HG02610 (cell line): ENCODE results near the gene EI24.

ENCODE experiments used
- ATAC-seq: cut with Tn5 transposase; IDR thresholded peaks from one replicate; pipeline ENCODE4 v1.9.1; 2021; ENCODE audit warnings: mild to moderate bottlenecking, moderate library complexity; ENCODE audit not compliant: unreplicated experiment

Gene EI24

DNA sequence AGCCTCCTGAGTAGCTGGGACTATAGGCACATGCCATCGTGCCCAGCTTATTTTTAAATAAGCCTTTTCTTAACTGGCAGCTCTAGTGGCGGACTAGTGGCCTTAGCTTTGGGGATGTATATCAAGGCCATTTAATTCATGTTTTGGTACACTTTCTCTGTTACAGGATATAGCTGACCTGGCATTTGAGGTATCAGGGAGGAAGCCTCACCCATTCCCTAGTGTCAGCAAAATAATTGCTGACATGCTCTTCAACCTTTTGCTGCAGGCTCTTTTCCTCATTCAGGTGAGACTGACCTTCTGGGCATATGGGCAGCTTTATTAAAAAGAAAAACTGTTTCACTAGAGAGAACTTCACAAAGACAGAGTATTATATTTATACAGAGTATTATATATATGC, 9.5 kb downstream of the EI24 start:
- no peak for ATAC-seq

DNA sequence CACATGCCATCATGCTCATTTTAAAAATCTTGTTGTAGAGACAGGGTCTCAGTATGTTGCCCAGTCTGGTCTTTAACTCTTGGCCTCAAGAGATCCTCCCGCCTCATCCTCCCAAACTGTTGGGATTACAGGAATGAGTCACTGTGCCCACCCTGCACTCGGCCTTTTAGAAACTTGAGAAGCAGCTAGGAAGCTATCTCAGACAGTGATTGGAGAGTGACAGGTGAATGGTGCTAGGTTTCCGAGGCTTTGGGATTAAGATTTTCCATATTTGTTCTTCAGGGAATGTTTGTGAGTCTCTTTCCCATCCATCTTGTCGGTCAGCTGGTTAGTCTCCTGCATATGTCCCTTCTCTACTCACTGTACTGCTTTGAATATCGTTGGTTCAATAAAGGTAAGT, 10.5 kb downstream of the EI24 start:
- ATAC-seq, result no peak

DNA sequence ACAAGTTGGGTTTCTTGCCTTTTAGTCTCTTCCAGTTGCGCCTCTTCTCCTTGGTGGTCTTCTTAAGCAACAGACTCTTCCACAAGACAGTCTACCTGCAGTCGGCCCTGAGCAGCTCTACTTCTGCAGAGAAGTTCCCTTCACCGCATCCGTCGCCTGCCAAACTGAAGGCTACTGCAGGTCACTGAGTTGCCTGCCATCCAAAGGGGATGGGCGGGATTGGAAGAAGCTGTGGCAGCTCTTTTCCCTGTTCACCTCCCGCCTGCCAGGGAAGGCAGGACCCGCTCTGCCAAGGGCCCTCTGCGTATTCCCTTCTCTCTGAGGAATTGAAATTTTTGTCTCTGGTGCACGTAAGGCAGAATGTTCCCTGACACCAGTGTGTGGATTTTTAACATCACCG, 14.2 kb downstream of the EI24 start:
- ATAC-seq, result no peak

DNA sequence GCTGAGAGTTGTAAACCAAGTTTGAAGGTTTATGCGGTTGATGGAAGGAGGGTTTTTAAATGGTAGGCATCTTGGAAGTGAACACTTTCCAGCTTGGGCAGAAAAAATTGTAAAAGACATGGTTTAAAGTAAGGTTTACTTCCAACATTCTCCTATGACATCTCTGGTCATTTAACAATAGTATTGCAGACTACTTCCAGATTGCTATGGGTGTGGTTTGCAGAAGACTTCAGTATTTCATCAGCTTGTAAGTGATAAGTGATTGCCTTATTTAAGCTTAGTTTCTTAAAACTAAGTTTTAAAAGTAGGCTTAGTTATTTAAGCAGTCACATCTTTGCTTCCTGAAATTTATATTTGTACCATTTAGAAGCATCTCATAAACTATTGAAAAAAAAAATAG, 16.2 kb downstream of the EI24 start:
- ATAC-seq, result no peak

DNA sequence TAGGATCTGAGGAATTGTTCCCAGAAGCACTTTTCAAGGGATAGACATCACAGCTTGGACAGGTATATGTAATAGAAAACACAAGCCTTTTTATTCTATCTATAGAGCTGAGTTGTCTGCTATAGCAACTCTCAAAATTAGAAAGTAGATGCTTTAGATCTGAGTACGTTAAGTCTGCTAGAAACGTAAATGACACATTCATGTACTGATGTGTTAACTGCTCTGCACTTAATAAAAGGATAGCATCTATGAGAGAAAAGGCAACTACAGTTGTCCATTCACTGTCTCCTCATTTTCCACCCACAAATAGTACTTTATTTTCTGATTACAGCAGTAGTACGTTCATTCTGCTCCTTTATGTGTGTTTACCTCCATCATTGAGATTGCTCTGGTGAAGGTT, 17.3 kb downstream of the EI24 start:
- ATAC-seq, result no peak

DNA sequence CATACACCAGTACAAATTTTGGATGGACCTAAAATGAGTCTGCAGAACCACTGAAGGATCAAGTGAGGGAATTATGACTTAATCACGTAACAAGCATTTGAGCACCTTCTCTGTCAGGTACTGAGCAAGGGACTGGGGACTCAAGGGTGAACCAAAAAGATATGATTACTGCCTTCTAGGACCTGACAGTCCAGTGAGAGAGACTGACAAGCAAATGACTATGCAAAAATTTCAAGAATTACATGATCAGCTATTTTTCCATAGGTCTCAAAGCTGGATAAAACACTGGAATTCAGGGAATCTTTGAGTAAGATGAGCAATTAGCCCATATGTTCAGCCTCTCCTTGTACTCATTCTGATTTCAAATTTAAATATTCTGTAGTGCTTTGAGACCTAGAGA, 18.2 kb downstream of the EI24 start:
- ATAC-seq, result no peak

DNA sequence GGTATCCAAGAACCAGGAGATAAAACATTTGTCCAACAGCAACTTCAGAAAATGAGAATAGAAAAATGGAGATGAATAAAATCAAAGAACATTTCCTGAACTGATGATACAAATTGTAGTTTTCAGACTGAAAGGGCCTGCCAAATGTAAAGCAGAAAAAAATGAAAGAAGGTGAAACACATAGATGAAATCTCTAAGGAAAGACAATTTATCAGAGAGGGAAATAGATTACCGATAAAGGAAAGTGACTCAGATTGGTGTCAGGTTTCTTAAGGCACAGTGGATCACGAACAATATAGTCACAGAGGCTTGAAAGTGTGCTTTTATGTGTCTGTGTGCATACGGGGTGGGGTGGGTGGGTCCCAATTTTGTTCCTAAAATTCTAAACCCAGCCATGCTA, 19.2 kb downstream of the EI24 start:
- no peak for ATAC-seq

DNA sequence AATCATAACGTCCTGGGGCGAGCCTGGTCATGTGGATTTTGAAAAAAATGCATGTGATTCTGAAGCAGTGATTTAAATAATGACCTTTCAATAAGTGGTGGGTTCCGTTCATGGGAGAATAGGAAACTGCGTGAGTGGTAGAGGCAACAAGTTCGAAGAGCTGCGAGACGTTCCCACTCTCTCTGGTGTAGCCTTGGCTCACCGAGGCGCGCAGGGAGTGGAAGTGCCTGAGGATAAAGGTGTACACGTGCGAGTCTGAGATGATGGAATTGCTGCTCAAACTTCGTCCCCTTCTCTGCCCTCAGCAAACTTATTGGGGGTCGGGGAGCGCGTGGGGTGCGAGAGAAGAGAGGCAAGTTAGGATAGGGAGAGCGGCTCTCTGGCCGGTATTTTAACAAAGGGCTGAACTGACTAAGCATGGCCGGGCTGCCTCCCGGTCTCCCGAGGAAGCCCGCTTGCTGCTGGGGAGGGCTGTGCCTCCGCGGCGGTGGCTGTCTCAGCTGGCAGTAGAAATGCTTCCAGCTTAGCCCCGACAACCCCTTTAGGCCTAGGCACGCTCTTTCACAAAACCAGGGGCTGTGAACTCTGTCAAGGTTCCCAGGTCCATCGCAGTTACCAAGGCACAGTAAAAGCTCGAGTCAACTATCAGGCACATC, 22.5 kb downstream of the EI24 start:
- ATAC-seq, result peak; percentile 11

DNA sequence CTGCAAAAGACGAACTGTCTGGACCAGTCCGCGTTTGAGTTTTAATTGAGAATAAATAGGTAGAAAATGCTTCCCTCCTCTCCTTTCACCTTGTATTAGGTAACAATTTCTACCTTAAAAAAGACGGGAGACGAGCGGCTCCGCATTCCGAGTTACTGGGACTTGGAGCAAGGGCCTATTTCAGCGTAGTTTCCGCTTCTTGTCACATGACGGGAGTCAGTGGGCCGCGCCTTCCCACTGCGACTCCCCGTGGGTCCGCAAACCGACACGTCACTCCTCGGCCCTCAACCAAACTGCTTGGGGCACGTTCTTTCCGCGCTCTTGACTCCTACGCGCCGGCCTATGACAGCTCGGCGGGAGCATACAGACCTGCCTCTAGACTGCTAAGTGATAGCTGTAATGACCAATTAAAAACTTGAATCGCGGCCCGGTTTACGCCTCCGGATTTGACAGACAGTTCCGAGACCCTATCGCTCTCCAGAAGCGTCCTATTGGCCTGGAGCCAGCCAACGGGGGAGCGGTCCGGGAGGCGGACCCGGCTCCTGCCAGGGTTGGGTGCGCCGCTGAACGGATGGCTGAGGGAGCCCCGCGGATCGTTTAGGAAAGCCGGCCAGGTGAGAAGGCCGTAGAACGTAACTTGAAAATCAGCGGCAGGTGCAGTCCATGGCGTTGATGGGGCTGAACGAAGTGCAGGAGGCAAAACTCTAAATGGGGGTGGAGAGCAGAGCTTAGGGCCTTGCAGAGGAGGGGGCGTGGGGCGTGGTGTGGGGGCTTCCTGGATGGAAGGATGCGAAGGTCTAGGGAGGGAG, 23.2 kb downstream of the EI24 start, which contains the start of gene STT3A:
Gene STT3A, plus strand, starts transcription at position 548 of the 809 bp plus-strand sequence. CDS start 3,064 bp downstream, outside the sequence.
- peak; percentile 97 for ATAC-seq

DNA sequence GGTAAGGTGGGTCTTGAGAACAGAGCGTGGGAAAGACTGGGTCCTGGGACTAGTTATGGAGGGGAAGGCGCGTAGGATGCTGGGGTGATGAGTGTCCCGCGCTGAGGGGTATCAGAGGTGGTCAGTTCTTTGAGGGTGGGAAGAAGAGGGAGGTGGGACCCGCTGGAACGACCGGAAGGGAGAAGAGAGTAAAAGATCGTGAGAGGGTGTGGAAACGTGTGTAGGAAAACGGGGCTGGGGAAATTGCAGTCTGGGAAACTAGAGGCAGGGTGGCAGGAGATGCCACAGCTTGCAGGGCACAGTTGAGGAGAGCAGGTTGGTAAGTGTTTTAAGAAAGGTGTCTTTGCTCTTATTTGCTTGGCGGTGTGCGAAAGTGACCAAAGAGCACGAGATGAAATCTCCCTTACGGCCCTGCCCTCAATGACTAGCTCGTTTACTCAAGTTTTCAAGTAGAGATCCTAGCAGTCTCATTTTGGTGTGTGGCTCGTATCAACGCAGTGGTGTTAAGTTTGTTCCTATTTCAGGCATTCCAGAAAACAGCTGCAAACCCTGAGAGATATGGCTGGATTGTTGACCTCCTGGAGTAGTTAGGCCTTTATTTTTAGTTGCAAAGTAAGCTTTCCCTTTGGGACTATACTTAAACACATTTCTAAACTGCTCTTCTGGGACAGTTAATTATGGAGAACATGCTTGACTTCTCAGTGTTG, 24.0 kb downstream of the EI24 start:
- ATAC-seq, result no peak

DNA sequence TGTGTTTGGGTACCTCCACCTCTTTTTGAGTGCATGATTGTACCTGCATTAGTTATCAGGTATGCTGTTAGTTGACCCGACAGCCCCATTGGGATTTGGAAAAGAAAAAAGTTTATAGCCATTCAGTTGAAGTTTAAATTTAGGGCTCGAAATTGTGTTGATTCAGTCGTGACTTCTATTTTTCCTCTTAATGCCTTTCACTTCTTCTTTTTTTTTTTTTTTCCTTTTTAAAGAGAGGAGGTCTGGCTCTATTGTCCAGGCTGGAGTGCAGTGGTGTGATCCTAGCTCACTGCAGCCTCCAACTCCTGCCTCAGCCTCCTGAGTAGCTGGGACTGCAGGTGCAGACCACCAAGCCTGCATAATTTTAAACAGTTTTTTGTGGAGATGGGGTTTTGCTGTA, 25.7 kb downstream of the EI24 start:
- ATAC-seq, result no peak

DNA sequence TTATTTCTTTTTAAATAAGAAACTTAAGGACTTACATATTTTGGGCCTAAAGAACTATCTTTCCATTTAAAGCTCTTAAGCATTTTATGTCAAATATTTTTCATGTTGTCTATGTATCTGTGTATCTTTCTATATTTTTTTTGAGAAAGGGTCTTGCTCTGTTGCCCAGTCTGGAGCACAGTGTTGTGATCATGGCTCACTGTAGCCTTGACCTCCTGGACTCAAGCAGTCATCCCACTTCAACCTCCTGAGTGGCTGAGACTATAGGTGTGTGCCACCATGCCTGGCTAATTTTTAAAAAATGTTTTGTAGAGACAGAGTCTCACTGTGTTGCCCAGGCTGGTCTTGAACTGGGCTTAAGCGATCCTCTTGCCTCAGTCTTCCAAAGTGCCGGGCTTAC, 31.4 kb downstream of the EI24 start:
- no peak for ATAC-seq

DNA sequence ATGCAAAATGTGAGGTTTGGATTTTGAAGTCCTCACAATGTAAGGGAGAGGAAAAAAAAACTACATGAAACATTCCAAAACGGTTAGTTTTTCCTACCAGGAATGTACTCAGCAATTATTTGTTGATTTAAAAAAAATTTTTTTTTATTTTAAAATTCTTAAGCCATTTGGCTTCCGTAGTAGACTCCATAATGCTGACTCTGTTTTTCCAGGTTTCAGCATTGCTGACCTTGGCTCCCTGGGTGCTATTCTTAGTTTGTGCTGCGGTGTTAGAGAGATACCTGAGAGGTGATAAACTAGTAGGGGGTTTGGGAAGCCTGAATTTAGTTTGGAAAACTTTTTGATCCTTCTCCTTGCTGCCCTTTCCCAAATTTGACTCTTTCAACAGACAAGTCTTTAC, 33.9 kb downstream of the EI24 start:
- no peak for ATAC-seq

DNA sequence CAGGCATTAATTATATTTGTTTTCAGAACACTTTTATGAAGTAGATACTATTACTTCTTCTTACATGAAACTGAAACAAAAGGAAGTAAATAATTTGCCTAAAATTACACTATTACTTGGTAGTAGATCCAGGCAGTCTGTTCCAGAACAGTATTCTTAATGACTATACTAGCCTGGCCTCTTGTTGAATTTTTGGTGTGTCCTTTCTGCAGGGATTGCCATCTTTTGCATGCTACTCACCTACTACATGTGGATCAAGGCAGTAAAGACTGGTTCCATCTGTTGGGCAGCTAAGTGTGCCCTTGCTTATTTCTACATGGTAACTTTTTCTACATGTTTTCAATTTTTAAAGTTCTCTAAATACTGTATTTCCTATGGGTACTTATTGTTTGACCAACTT, 36.1 kb downstream of the EI24 start:
- ATAC-seq, result no peak

DNA sequence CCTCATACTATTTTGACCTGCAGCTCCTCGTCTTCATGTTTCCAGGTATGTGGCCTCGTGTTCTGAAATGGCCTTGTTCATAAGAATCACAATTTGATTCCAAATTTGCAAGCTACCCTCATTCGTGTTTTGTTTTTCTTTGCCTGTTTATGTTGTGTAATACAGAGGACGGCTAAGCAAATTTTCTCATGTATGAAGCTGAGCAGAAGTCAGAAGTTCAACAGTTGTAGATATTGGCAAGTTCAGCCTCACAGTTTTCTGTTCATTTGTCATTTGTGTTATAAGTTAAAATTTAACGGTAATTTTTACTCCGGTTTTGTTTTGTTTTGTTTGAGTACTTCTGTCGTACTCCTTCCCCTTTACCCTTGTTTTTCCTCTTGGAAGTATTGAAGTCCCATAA, 40.3 kb downstream of the EI24 start:
- no peak for ATAC-seq

DNA sequence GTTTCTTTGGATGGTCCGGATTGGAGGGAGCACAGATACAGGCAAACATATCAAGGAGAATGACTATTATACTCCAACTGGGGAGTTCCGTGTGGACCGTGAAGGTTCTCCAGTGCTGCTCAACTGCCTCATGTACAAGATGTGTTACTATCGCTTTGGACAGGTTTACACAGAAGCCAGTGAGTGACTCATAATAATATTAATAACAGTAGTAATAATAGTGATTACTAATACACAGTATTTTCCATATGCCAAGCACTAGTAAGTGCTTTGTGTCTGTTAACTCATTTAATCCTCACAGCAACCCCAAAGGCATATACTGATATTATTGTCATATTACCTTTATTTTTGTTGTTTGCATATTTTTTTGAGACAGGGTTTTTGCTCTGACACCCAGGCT, 49.1 kb downstream of the EI24 start:
- no peak for ATAC-seq

DNA sequence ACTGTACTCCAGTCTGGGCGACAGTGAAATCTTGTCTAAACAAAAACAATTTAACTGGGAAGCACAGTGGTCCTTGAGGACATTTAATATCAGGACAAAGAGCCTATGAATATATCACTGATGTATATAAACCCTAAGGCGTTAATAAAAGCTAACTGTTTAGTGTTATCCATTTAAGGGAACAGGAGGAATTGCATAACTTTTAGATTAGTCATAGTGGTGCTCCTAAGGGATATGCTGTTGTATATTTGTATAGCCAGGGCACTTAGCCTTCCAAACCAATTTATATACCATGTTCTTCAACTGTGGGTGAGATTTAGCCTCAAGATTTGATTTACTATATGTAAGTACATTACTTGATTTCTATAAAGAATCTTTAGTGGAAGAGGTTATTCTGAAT, 52.7 kb downstream of the EI24 start:
- no peak for ATAC-seq

DNA sequence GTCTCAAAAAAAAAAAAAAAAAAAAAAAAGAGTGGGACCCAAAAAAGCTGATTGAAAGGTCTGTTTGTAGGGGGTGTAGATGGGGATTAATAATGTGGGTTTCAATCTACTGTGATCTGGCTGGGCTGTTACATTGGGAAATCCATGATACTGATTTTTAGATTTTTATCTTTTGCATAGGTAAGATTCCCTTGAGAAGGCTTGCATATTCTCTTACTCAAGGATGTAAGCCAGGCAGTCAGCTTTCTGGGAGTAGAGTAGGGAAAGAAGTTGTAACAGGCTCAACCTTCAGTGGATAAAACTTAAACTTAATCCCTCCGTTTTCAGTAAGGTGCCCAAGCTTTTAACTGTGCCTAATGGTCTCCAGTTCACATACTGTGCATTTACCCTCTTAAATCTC, 53.8 kb downstream of the EI24 start:
- ATAC-seq, result no peak

DNA sequence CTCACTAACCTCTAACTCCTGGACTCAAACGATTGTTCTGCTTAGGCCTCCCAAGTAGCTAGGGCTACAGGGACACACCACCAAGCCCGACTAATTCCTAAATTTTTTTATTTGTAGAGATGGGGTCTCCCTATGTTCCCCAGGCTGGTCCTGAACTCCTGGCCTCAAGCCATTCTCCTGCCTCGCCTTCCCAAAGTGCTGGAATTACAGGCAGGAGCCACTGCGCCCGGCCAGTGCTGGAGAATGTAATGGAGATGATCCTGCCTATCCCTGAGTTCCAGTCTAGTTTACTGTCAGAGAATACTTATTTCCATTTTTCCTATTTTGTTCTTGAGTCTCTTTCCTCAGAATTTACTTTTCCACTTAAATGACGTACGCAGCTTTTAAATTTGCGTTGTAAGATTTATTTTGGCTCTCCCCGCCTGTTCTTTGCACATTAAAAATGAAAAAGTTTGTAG, 55.5 kb downstream of the EI24 start, which contains the start of gene CHEK1:
Gene CHEK1, plus strand, starts transcription at position 408 of the 458 bp plus-strand sequence. CDS start 1,606 bp downstream, outside the sequence.
- no peak for ATAC-seq

DNA sequence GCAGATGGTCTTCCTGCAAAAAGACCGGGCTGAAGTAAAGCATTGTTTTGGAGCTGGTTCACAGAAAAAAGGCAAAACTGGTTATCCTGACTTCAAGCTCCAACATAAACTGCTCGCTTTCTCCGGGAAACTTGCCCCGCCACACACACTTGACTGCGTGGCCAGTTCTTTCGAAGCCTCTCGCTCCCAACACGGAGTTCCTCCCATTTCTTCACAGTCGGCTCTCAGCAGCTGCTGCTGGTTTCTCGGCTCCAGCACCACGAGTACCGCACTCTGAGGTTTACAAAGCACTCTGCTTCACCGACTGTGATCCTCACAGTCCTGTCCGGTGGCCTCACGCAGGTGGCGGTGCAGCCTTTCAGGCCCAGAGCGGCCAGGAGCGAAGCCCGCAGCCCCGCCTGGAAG, 56.0 kb downstream of the EI24 start:
- no peak for ATAC-seq

DNA sequence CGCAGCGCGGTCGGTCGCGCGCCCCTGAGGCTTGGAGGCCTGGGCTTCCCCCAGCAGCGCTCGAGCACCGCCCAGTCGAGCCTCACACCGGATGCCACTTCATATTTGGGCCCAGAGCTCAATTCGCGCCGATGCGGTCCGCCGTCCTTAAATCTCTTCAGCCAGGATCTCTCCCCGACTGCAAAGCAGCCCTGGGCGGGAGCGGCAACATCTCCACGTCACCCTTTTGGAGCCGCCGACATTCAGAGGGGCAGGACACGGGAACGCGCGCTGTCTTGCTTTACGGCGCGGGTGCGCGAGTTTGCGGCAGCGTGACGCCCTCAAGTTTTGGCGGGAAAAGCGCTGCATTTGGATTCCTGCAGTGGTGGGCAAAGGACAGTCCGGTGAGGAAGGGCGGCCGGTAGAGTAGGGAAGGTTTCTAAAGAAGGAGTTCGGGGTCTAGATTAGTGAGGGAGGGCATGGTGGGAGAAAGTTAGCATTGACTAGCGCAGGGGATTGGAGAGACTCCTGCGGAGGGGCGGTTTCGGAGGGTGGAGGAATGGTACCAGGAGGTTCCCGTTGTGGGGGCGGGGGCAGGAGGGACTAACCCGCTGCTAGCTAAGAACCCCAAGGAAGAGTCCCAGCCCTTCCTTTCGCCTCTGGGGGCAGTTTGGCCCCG, 56.5 kb downstream of the EI24 start:
- ATAC-seq, result peak; percentile 93
